HepG2 (cell line): Measurements from ENCODE around the gene PDIK1L. TPM values are rescaled to one million over a fixed set of nuclear protein-coding genes. Genes with fewer than 3 reads are reported as not detected.

Experiments
- BRD4 ChIP-seq: sonication (generic); formaldehyde crosslinking; IDR thresholded peaks from 2 replicates; pipeline ENCODE4 v1.4.0; 2020; ENCODE audit warnings: missing genetic modification reagents
- FOXO1 ChIP-seq: sonication (generic); formaldehyde crosslinking; IDR thresholded peaks from 2 replicates; pipeline ENCODE4 v1.4.0; 2020; ENCODE audit warnings: missing genetic modification reagents
- ISL2 ChIP-seq: sonication (generic); formaldehyde crosslinking; IDR thresholded peaks from 2 replicates; pipeline ENCODE4 v1.5.0; 2020; ENCODE audit warnings: missing genetic modification reagents
- NKX3-1 ChIP-seq: sonication (generic); formaldehyde crosslinking; IDR thresholded peaks from 2 replicates; pipeline ENCODE4 v1.5.0; 2020; ENCODE audit warnings: missing genetic modification reagents
- SRSF1 ChIP-seq: fragments of 200-400 bp; formaldehyde crosslinking; optimal IDR thresholded peaks from 2 replicates; pipeline ENCODE3; 2017; ENCODE audit warnings: mild to moderate bottlenecking, low read depth, low read length, moderate library complexity
- TMF1 ChIP-seq: sonication (generic); formaldehyde crosslinking; IDR thresholded peaks from 2 replicates; pipeline ENCODE4 v1.8.1; 2022; ENCODE audit warnings: low read depth, missing genetic modification reagents
- ZBTB38 ChIP-seq: sonication (generic); formaldehyde crosslinking; IDR thresholded peaks from 2 replicates; pipeline ENCODE4 v1.5.1; 2020; ENCODE audit warnings: mild to moderate bottlenecking, missing genetic modification reagents
- ZMYM3 ChIP-seq: sonication (generic); formaldehyde crosslinking; IDR thresholded peaks from 2 replicates; pipeline ENCODE4 v1.5.1; 2020; ENCODE audit warnings: mild to moderate bottlenecking, missing genetic modification reagents
- ZNF225 ChIP-seq: sonication (generic); formaldehyde crosslinking; IDR thresholded peaks from 2 replicates; pipeline ENCODE4 v1.4.0; 2020; ENCODE audit warnings: mild to moderate bottlenecking, missing genetic modification reagents
- ZNF274 ChIP-seq: sonication (generic); formaldehyde crosslinking; IDR thresholded peaks from 2 replicates; pipeline ENCODE4 v1.5.1; 2020; ENCODE audit warnings: mild to moderate bottlenecking, missing genetic modification reagents
- polyA plus RNA-seq, 8 experiments: library from polyadenylated mRNA; depleted of rRNA in 3 of 8; stranded (reverse) in 7 of 8; unstranded in 1 of 8; fragments of >200 nt; fragmentation: Illumina TruSeq in 4 of 8; extraction: Trizol in 4 of 8; gene quantifications; 2 replicates each; pipeline versions ENCODE4 v1.2.1 to v1.2.3, GENCODE V29; 2011 to 2016; ENCODE audit warnings: low read depth in 4 of 8, missing spikeins in 1 of 8, mixed read lengths in 1 of 8; ENCODE audit not compliant: insufficient read depth in 1 of 8
- total RNA-seq, 5 experiments: library from RNA; depleted of rRNA; stranded (reverse); fragments of >200 nt; fragmentation: Illumina TruSeq; extraction: Trizol; gene quantifications; 2 replicates each; pipeline ENCODE4 v1.2.3, GENCODE V29; 2016; ENCODE audit warnings: low read depth in 1 of 5
- TF ChIP-seq, protein P1 (sequence below): sonication (generic); formaldehyde crosslinking; IDR thresholded peaks from 2 replicates; pipeline ENCODE4 v1.5.1; 2020; ENCODE audit warnings: mild to moderate bottlenecking, missing genetic modification reagents, moderate library complexity
- TF ChIP-seq, protein P2 (sequence below): sonication (generic); formaldehyde crosslinking; IDR thresholded peaks from 2 replicates; pipeline ENCODE4 v1.4.0; 2020; ENCODE audit warnings: missing genetic modification reagents
- TF ChIP-seq, protein P3 (sequence below): conservative IDR thresholded peaks from 2 replicates; pipeline ENCODE4 v1.6.1; 2018; ENCODE audit warnings: missing genetic modification reagents
- TF ChIP-seq, protein P4 (sequence below): sonication (generic); IDR thresholded peaks from 2 replicates; pipeline ENCODE4 v1.6.1; 2016; ENCODE audit warnings: low read depth, borderline replicate concordance
- TF ChIP-seq, protein P5 (sequence below): sonication (generic); formaldehyde crosslinking; IDR thresholded peaks from 2 replicates; pipeline ENCODE4 v1.4.0; 2020; ENCODE audit warnings: missing genetic modification reagents, borderline replicate concordance
- TF ChIP-seq, protein P6 (sequence below): sonication (generic); formaldehyde crosslinking; conservative IDR thresholded peaks from 2 replicates; pipeline ENCODE4 v1.8.0; 2022; ENCODE audit warnings: low read depth, missing genetic modification reagents

Gene PDIK1L
- total and polyA plus RNA-seq, 2 of the 13 experiments (the other 11 are each of a cell fraction or from before 2014, with no cell fraction given): 1.9 to 4.6 TPM

DNA sequence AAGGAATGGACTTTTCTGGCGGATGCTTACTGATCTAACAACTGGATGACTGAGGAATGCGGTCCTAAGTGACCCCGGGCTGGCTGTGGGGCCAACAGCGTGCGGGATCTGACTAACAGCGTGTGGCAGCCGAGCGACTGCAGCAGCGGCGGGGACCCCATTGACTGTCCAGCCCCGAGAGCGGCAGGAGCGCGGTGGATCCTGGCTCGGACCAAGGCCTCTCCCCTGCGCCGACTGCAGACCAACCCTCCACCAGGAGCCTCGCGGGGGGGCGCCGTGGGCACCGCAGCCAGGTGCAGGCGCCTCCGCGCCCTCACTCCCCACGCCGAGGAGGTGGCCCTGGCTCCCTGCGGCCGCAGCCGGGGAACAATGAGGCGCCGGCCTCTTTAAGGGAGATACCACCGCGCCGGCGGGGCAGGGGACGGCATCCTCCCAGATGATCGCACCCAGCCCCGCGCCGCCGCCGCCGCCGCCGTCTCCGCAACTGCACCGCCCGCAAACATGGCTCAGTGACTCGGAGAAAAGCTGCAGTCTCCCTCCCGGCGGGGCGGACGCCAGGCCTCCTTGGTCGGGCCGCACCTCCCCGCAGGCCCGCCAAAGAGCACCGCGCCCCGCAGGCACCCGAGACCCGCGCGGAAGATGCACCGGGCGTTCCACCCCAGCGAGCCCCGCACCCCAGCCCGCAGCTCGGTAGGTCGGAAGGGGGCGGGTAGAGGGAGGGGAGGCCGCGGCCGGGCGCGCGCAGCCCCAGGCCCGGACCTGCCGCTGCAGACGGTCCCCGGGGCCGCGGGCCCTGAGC, 694 bp upstream of the PDIK1L start (continued):
- TF ChIP-seq, protein P1, sequence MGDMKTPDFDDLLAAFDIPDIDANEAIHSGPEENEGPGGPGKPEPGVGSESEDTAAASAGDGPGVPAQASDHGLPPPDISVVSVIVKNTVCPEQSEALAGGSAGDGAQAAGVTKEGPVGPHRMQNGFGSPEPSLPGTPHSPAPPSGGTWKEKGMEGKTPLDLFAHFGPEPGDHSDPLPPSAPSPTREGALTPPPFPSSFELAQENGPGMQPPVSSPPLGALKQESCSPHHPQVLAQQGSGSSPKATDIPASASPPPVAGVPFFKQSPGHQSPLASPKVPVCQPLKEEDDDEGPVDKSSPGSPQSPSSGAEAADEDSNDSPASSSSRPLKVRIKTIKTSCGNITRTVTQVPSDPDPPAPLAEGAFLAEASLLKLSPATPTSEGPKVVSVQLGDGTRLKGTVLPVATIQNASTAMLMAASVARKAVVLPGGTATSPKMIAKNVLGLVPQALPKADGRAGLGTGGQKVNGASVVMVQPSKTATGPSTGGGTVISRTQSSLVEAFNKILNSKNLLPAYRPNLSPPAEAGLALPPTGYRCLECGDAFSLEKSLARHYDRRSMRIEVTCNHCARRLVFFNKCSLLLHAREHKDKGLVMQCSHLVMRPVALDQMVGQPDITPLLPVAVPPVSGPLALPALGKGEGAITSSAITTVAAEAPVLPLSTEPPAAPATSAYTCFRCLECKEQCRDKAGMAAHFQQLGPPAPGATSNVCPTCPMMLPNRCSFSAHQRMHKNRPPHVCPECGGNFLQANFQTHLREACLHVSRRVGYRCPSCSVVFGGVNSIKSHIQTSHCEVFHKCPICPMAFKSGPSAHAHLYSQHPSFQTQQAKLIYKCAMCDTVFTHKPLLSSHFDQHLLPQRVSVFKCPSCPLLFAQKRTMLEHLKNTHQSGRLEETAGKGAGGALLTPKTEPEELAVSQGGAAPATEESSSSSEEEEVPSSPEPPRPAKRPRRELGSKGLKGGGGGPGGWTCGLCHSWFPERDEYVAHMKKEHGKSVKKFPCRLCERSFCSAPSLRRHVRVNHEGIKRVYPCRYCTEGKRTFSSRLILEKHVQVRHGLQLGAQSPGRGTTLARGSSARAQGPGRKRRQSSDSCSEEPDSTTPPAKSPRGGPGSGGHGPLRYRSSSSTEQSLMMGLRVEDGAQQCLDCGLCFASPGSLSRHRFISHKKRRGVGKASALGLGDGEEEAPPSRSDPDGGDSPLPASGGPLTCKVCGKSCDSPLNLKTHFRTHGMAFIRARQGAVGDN (CRISPR knock-in tag): peak; percentile 64
- TF ChIP-seq ZNF225 (CRISPR knock-in tag): peak; percentile 65; the same call in 1 of the 2 replicates
- 0 out of 2 replicates have a peak, but pooled peaks have one; percentile 1 for TF ChIP-seq TMF1 (CRISPR knock-in tag)
- TF ChIP-seq NKX3-1 (CRISPR knock-in tag): no peak
- TF ChIP-seq, protein P2, sequence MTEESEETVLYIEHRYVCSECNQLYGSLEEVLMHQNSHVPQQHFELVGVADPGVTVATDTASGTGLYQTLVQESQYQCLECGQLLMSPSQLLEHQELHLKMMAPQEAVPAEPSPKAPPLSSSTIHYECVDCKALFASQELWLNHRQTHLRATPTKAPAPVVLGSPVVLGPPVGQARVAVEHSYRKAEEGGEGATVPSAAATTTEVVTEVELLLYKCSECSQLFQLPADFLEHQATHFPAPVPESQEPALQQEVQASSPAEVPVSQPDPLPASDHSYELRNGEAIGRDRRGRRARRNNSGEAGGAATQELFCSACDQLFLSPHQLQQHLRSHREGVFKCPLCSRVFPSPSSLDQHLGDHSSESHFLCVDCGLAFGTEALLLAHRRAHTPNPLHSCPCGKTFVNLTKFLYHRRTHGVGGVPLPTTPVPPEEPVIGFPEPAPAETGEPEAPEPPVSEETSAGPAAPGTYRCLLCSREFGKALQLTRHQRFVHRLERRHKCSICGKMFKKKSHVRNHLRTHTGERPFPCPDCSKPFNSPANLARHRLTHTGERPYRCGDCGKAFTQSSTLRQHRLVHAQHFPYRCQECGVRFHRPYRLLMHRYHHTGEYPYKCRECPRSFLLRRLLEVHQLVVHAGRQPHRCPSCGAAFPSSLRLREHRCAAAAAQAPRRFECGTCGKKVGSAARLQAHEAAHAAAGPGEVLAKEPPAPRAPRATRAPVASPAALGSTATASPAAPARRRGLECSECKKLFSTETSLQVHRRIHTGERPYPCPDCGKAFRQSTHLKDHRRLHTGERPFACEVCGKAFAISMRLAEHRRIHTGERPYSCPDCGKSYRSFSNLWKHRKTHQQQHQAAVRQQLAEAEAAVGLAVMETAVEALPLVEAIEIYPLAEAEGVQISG (CRISPR knock-in tag): peak; percentile 27; the same call in 1 of the 2 replicates
- TF ChIP-seq, protein P3, sequence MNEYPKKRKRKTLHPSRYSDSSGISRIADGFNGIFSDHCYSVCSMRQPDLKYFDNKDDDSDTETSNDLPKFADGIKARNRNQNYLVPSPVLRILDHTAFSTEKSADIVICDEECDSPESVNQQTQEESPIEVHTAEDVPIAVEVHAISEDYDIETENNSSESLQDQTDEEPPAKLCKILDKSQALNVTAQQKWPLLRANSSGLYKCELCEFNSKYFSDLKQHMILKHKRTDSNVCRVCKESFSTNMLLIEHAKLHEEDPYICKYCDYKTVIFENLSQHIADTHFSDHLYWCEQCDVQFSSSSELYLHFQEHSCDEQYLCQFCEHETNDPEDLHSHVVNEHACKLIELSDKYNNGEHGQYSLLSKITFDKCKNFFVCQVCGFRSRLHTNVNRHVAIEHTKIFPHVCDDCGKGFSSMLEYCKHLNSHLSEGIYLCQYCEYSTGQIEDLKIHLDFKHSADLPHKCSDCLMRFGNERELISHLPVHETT: 0 out of 2 replicates have a peak, but pooled peaks have one; percentile 39
- TF ChIP-seq ISL2 (CRISPR knock-in tag): 0 out of 2 replicates have a peak, but pooled peaks have one; percentile 36
- TF ChIP-seq ZMYM3 (CRISPR knock-in tag): peak; percentile 17; the same call in 1 of the 2 replicates
- TF ChIP-seq, protein P4, sequence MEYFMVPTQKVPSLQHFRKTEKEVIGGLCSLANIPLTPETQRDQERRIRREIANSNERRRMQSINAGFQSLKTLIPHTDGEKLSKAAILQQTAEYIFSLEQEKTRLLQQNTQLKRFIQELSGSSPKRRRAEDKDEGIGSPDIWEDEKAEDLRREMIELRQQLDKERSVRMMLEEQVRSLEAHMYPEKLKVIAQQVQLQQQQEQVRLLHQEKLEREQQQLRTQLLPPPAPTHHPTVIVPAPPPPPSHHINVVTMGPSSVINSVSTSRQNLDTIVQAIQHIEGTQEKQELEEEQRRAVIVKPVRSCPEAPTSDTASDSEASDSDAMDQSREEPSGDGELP: peak; percentile 51; the same call in 1 of the 2 replicates
- peak; percentile 33; the same call in 1 of the 2 replicates for TF ChIP-seq ZBTB38 (CRISPR knock-in tag)
- 0 out of 2 replicates have a peak, but pooled peaks have one; percentile 61 for TF ChIP-seq BRD4 (CRISPR knock-in tag)
- TF ChIP-seq, protein P5, sequence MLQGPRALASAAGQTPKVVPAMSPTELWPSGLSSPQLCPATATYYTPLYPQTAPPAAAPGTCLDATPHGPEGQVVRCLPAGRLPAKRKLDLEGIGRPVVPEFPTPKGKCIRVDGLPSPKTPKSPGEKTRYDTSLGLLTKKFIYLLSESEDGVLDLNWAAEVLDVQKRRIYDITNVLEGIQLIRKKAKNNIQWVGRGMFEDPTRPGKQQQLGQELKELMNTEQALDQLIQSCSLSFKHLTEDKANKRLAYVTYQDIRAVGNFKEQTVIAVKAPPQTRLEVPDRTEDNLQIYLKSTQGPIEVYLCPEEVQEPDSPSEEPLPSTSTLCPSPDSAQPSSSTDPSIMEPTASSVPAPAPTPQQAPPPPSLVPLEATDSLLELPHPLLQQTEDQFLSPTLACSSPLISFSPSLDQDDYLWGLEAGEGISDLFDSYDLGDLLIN (CRISPR knock-in tag): no peak
- TF ChIP-seq, protein P6, sequence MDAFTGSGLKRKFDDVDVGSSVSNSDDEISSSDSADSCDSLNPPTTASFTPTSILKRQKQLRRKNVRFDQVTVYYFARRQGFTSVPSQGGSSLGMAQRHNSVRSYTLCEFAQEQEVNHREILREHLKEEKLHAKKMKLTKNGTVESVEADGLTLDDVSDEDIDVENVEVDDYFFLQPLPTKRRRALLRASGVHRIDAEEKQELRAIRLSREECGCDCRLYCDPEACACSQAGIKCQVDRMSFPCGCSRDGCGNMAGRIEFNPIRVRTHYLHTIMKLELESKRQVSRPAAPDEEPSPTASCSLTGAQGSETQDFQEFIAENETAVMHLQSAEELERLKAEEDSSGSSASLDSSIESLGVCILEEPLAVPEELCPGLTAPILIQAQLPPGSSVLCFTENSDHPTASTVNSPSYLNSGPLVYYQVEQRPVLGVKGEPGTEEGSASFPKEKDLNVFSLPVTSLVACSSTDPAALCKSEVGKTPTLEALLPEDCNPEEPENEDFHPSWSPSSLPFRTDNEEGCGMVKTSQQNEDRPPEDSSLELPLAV: no peak
- TF ChIP-seq ZNF274 (CRISPR knock-in tag): peak; percentile 60; the same call in 1 of the 2 replicates
- no peak for TF ChIP-seq FOXO1 (CRISPR knock-in tag)
- peak; percentile 88 for TF ChIP-seq SRSF1
